SU-DHL-6 (cell line): ENCODE results near the gene CLN6.

Experiments
- H2AFZ ChIP-seq: fragments of 200-600 bp; sonication (generic); 2 replicates; pipeline ENCODE4 v1.6.1; 2014; ENCODE audit warnings: low read depth, mild to moderate bottlenecking, moderate library complexity, mixed read lengths, antibody characterized with exemption, low read length; ENCODE audit not compliant: severe bottlenecking
- H3F3A ChIP-seq: fragments of 200-600 bp; shearing (Covaris generic); 2 replicates; pipeline ENCODE4 v1.6.0; 2016; ENCODE audit warnings: antibody characterized with exemption, mild to moderate bottlenecking; ENCODE audit not compliant: insufficient read depth
- H3K27ac ChIP-seq: fragments of 200-600 bp; sonication (generic); 2 replicates; pipeline ENCODE4 v1.5.1; 2016; ENCODE audit warnings: low read depth, mild to moderate bottlenecking, low read length, moderate library complexity, mixed read lengths
- H3K27me3 ChIP-seq: fragments of 200-600 bp; sonication (generic), shearing (Covaris generic); 2 replicates; pipeline ENCODE4 v1.6.0; 2014; ENCODE audit warnings: mild to moderate bottlenecking, low read length
- H3K36me3 ChIP-seq: fragments of 200-600 bp; sonication (generic); 2 replicates; pipeline ENCODE4 v1.6.1; 2014; ENCODE audit warnings: mild to moderate bottlenecking, low read length, mixed read lengths
- H3K4me2 ChIP-seq: fragments of 300-600, 200-600 bp; shearing (Covaris generic), sonication (generic); 2 replicates; pipeline ENCODE4 v1.6.0; 2014; ENCODE audit warnings: low read length, low read depth, mild to moderate bottlenecking; ENCODE audit not compliant: poor library complexity, severe bottlenecking
- H3K4me3 ChIP-seq: fragments of 200-600 bp; sonication (generic); 2 replicates; pipeline ENCODE4 v1.5.1; 2014; ENCODE audit warnings: antibody characterized with exemption, low read length, mild to moderate bottlenecking, mixed read lengths; ENCODE audit not compliant: insufficient read depth, poor library complexity, severe bottlenecking
- H3K79me2 ChIP-seq: fragments of 200-600 bp; sonication (generic); 2 replicates; pipeline ENCODE4 v1.6.1; 2014; ENCODE audit warnings: mild to moderate bottlenecking, low read length, moderate library complexity; ENCODE audit not compliant: insufficient read depth
- H3K9ac ChIP-seq: fragments of 200-600 bp; sonication (generic); 2 replicates; pipeline ENCODE4 v1.7.0; 2014; ENCODE audit warnings: mild to moderate bottlenecking, low read length
- H3K9me2 ChIP-seq: fragments of 200-600 bp; sonication (generic); replicated peaks from 2 replicates; pipeline ENCODE4 v1.6.1; 2014; ENCODE audit warnings: low read length; ENCODE audit not compliant: insufficient read depth
- H3K9me3 ChIP-seq: fragments of 200-600 bp; sonication (generic); 2 replicates; pipeline ENCODE4 v1.6.1; 2014; ENCODE audit warnings: low read length, mixed read lengths; ENCODE audit not compliant: insufficient read depth
- H4K20me1 ChIP-seq: fragments of 200-600 bp; sonication (generic); 2 replicates; pipeline ENCODE4 v1.6.1; 2014; ENCODE audit warnings: low read depth, mild to moderate bottlenecking, antibody characterized with exemption, low read length, moderate library complexity, mixed read lengths
- EZH2phosphoT487 ChIP-seq: fragments of 200-600 bp; sonication (generic), shearing (Covaris generic); conservative IDR thresholded peaks from 2 replicates; pipeline ENCODE4 v1.6.1; 2018; ENCODE audit warnings: mild to moderate bottlenecking, antibody characterized with exemption, low read length, moderate library complexity, mixed read lengths
- TF ChIP-seq, protein P1 (sequence below): fragments of 200-600 bp; sonication (generic); IDR thresholded peaks from one replicate; pipeline ENCODE4 v1.5.1; 2017; ENCODE audit warnings: antibody characterized with exemption, mild to moderate bottlenecking, low read length, moderate library complexity; ENCODE audit not compliant: insufficient read depth, poor library complexity, severe bottlenecking

The CLN6 gene

GRCh38 chr15:68188647-68189046 is 40.9 kb downstream of the CLN6 start:
- Histone ChIP-seq H3K27me3 (no peaks in the 10 kb centered on the region), H3K4me3 (peak overlapping the region; percentile 5), H3K27ac (peak overlapping the region; percentile 90), H3F3A (peaks cover 31% of the 10 kb centered on the region), H3K36me3 (peaks cover 21% of the 10 kb centered on the region), H3K79me2 (no peaks in the 10 kb centered on the region), H4K20me1 (no peaks in the 10 kb centered on the region), H3K9ac (peak overlapping the region; percentile 33), H3K4me2 (peak overlapping the region; percentile 58), H3K9me2 (no peaks in the 10 kb centered on the region), H2AFZ (no peak overlapping the region), H3K9me3 (no peaks in the 10 kb centered on the region)
- TF ChIP-seq, protein P1, sequence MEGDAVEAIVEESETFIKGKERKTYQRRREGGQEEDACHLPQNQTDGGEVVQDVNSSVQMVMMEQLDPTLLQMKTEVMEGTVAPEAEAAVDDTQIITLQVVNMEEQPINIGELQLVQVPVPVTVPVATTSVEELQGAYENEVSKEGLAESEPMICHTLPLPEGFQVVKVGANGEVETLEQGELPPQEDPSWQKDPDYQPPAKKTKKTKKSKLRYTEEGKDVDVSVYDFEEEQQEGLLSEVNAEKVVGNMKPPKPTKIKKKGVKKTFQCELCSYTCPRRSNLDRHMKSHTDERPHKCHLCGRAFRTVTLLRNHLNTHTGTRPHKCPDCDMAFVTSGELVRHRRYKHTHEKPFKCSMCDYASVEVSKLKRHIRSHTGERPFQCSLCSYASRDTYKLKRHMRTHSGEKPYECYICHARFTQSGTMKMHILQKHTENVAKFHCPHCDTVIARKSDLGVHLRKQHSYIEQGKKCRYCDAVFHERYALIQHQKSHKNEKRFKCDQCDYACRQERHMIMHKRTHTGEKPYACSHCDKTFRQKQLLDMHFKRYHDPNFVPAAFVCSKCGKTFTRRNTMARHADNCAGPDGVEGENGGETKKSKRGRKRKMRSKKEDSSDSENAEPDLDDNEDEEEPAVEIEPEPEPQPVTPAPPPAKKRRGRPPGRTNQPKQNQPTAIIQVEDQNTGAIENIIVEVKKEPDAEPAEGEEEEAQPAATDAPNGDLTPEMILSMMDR = no peak
- no peak for TF ChIP-seq EZH2phosphoT487

- no peaks in the 10 kb centered on the region for H4K20me1 ChIP-seq
- H3K9me2 ChIP-seq = no peaks in the 10 kb centered on the region
- H3K4me3 ChIP-seq = no peak overlapping the region
- H3K79me2 ChIP-seq = no peaks in the 10 kb centered on the region
- TF ChIP-seq, protein P1 = no peak
- no peak for TF ChIP-seq EZH2phosphoT487
- H2AFZ ChIP-seq = no peak overlapping the region
- H3K9me3 ChIP-seq = no peaks in the 10 kb centered on the region
- peaks cover 31% of the 10 kb centered on the region for H3F3A ChIP-seq
- peak overlapping the region; percentile 90 for H3K27ac ChIP-seq
- no peaks in the 10 kb centered on the region for H3K27me3 ChIP-seq
- H3K4me2 ChIP-seq = peak overlapping the region; percentile 58
- H3K36me3 ChIP-seq = peaks cover 28% of the 10 kb centered on the region
- H3K9ac ChIP-seq = no peak overlapping the region
These were observed 42.0 kb downstream of the CLN6 start for GRCh38 chr15:68187559-68187958.

- Histone ChIP-seq H3K9ac (no peak overlapping the region), H3K36me3 (peaks cover 30% of the 10 kb centered on the region), H4K20me1 (no peaks in the 10 kb centered on the region), H3K4me3 (no peak overlapping the region), H2AFZ (no peak overlapping the region), H3K27ac (peak overlapping the region; percentile 90), H3K9me3 (no peaks in the 10 kb centered on the region), H3F3A (peaks cover 31% of the 10 kb centered on the region), H3K27me3 (no peaks in the 10 kb centered on the region), H3K79me2 (no peaks in the 10 kb centered on the region), H3K9me2 (no peaks in the 10 kb centered on the region), H3K4me2 (peak overlapping the region; percentile 58)
- no peak for TF ChIP-seq EZH2phosphoT487
- TF ChIP-seq, protein P1 = no peak
These were observed 42.7 kb downstream of the CLN6 start for GRCh38 chr15:68186671-68187397.
